LNCaP clone FGC (cell line): Measurements from ENCODE around the gene ACTN2.

Experiments used
- DNase-seq: peaks from one replicate; pipeline ENCODE4 v3.0.0-alpha.2; 2011; ENCODE audit warnings: low read depth
- H3K4me3 ChIP-seq: 2 replicates; pipeline ENCODE4 v1.5.1; 2011; ENCODE audit warnings: mild to moderate bottlenecking, low read depth, low read length, control low read depth
- TF ChIP-seq, protein P1 (sequence below): IDR thresholded peaks from 2 replicates; pipeline ENCODE4 v1.5.1; 2012; ENCODE audit warnings: mild to moderate bottlenecking; ENCODE audit not compliant: control insufficient read depth, insufficient read depth; ENCODE audit errors: extremely low read depth

Gene ACTN2

DNA sequence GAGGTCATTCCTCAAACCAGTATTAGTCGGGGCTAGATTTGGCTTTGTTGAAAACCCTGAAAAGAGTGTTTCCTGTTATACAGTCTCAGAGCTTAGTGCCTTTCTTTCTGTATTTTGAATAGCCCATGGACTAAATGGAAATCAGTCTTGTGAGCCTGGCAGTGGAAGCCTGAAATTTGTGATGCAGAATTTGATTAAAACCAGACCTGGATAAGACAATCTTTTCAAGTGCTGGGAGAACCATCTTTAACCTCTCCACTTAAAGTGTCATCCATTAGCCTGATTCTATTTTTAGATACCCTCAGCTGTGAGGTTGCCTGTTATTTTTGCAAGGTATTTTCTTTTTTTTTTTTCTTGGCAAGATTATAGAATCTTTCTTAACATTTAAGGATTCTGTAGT is 19.5 kb downstream of the ACTN2 start:
- no peak for DNase-seq
- H3K4me3 ChIP-seq = no peak overlapping the region
- TF ChIP-seq, protein P1, sequence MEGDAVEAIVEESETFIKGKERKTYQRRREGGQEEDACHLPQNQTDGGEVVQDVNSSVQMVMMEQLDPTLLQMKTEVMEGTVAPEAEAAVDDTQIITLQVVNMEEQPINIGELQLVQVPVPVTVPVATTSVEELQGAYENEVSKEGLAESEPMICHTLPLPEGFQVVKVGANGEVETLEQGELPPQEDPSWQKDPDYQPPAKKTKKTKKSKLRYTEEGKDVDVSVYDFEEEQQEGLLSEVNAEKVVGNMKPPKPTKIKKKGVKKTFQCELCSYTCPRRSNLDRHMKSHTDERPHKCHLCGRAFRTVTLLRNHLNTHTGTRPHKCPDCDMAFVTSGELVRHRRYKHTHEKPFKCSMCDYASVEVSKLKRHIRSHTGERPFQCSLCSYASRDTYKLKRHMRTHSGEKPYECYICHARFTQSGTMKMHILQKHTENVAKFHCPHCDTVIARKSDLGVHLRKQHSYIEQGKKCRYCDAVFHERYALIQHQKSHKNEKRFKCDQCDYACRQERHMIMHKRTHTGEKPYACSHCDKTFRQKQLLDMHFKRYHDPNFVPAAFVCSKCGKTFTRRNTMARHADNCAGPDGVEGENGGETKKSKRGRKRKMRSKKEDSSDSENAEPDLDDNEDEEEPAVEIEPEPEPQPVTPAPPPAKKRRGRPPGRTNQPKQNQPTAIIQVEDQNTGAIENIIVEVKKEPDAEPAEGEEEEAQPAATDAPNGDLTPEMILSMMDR = no peak

DNA sequence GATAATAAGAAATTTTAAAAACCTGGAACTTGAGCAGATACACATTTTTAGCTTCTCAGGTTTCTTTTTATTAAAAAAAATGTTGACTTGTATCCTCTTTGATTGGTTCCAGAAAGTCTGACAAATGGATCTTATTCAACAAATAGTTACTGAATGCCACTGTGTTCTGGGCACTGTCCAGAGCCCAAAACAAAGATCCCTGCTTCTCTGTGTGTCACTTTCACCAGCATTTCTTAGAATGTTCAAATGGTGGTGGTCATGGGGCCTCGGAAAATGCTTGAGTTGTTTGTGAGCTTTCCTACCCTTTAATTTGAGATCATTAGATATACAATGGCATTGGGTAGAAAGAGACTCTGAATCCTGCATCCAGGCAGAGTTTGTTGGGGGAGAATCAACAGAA is 19.9 kb downstream of the ACTN2 start:
- H3K4me3 ChIP-seq = no peak overlapping the region
- TF ChIP-seq, protein P1 = no peak
- DNase-seq = no peak

DNA sequence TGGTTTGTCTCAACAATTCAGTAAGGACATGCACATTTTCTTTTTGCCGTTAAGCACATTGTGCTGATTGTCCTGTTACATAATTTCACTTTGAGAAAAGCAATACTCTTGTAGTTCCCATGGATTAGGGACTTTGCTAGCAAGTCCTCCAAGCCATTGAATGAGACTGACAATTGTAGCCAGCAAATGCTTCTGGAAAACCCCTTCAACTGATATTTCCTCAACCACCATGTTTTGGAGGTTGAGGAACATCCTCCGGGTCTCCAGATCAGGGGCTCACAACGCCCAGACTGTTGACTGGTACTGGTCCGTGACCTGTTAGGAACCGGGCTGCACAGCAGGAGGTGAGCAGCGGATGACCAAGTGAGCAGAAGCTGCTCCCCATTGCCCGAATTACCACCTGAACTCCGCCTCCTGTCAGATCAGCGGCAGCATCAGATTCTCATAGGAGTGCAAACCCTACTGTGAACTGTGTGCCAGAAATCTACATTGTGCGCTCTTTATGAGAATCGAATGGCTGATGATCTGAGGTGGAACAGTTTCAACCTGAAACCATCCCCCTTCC is 24.1 kb downstream of the ACTN2 start:
- DNase-seq = no peak
- no peak overlapping the region for H3K4me3 ChIP-seq
- TF ChIP-seq, protein P1 = no peak

DNA sequence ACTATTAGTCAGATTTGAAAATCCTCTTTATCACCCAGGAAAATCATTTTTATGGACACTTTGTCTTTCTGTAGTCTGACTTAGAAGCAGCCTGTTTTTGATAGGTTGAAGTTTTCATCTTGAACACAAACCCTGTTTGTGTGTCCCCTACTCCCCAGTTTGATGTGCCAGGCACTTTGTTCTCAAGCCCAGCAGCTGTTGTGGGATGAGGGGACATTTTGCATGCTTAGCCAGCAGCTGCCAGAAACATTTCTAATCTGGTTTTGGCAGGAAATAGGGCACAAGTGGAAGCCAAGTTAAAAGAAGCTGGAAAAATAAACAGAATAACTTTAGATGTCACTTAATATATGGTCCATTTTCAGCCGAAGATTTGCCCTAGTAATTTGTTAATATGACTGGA is 29.9 kb downstream of the ACTN2 start:
- TF ChIP-seq, protein P1 = no peak
- DNase-seq = no peak
- H3K4me3 ChIP-seq = no peak overlapping the region

DNA sequence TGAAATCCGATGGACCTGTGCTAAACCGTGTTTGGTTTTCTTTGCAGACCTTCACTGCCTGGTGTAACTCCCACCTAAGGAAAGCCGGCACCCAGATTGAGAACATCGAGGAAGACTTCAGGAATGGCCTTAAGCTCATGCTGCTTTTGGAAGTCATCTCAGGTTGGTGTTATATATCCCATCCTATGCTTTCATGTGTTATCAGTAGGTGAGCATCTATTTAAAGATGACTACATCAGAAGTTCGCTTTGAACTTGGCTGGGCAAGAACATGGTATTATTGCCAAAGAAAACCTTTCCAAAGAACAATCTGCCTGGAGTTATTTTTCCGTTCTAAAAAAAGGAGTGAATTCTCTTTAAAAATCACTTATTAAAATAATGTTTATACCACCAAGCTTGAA is 31.5 kb downstream of the ACTN2 start:
- no peak overlapping the region for H3K4me3 ChIP-seq
- no peak for DNase-seq
- TF ChIP-seq, protein P1 = no peak

DNA sequence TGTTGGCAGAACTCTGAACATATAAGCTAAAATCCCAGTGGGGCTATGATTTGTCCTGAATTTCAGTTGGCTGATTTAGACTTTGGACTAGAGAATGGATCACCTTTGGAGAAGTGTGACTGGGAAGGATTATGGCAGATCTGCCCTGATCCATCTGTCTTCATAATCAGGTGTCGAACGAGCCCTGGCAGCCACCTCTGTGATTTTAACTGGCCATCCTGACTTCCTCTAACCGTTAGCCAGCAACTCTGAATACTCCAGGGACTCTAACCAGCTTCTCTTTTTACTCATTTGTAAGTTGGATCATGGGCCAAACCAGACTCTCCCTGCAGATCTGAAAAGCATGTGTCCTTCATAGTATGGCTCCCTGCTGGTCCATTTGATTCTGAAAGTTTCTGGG is 32.0 kb downstream of the ACTN2 start:
- no peak overlapping the region for H3K4me3 ChIP-seq
- DNase-seq = no peak
- TF ChIP-seq, protein P1 = no peak

DNA sequence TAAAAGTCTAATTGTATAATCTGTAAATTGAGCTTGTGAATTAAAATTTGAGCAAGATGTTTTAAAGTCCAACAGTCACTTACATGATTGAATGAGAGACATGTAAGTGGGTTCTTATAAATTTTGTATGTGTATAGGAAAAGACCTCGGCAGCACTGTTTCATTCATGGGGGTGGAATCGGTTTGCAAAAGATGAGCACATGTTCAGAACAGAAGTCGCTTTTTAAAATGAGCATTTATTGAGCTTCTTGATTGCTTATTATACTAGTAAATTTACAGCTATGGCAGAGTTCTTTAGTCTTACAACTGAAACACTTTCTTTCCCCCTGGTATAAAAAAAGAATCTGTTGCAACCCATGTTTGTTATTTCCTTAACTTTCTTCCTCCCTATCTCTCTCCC is 33.9 kb downstream of the ACTN2 start:
- TF ChIP-seq, protein P1 = no peak
- DNase-seq = no peak
- no peak overlapping the region for H3K4me3 ChIP-seq
